Osteocyte (in vitro differentiated cells): ENCODE results near the gene APCDD1L. TPM values are rescaled to one million over a fixed set of nuclear protein-coding genes. Genes with fewer than 3 reads are reported as not detected.

Experiments used
- DNase-seq: peaks from one replicate; pipeline ENCODE4 v3.0.0; 2021; ENCODE audit warnings: mixed read lengths; ENCODE audit not compliant: unreplicated experiment; ENCODE audit errors: extremely low spot score
- H3K27ac Mint-ChIP-seq: one replicate; pipeline ENCODE4 v1.8.0; 2021; ENCODE audit warnings: mild to moderate bottlenecking, mixed read lengths; ENCODE audit not compliant: unreplicated experiment
- H3K27me3 Mint-ChIP-seq: one replicate; pipeline ENCODE4 v1.8.0; 2021; ENCODE audit warnings: mixed read lengths; ENCODE audit not compliant: unreplicated experiment
- H3K36me3 Mint-ChIP-seq: one replicate; pipeline ENCODE4 v1.8.0; 2021; ENCODE audit warnings: mixed read lengths; ENCODE audit not compliant: unreplicated experiment
- H3K4me1 Mint-ChIP-seq: one replicate; pipeline ENCODE4 v1.8.0; 2021; ENCODE audit warnings: mixed read lengths; ENCODE audit not compliant: unreplicated experiment
- H3K4me3 Mint-ChIP-seq: one replicate; pipeline ENCODE4 v1.8.0; 2021; ENCODE audit warnings: mild to moderate bottlenecking, moderate library complexity, mixed read lengths; ENCODE audit not compliant: unreplicated experiment
- H3K9me3 Mint-ChIP-seq: one replicate; pipeline ENCODE4 v1.8.0; 2021; ENCODE audit warnings: mixed read lengths; ENCODE audit not compliant: unreplicated experiment
- total RNA-seq: library from RNA; stranded (reverse); gene quantifications from 2 replicates; pipeline ENCODE4 v1.2.1, GENCODE V29; 2021
- TF ChIP-seq, protein P1 (sequence below): fragments of 200-600 bp; sonication (generic); IDR thresholded peaks from 2 replicates; pipeline ENCODE4 v1.5.0; 2021; ENCODE audit warnings: antibody characterized with exemption, mild to moderate bottlenecking, moderate library complexity

Gene APCDD1L
- total RNA-seq, 1 donor from 2014 or later = 3.1 TPM

DNA sequence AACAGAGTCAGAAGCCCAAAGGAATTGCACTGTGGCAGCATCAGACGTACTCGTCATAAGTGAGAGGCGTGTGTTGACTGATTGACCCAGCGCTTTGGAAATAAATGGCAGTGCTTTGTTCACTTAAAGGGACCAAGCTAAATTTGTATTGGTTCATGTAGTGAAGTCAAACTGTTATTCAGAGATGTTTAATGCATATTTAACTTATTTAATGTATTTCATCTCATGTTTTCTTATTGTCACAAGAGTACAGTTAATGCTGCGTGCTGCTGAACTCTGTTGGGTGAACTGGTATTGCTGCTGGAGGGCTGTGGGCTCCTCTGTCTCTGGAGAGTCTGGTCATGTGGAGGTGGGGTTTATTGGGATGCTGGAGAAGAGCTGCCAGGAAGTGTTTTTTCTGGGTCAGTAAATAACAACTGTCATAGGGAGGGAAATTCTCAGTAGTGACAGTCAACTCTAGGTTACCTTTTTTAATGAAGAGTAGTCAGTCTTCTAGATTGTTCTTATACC, 70.4 kb downstream of the APCDD1L start:
- no peaks in the 10 kb centered on the region for H3K4me1 Mint-ChIP-seq
- H3K27ac Mint-ChIP-seq = no peak overlapping the region
- H3K4me3 Mint-ChIP-seq = no peak overlapping the region
- TF ChIP-seq, protein P1, sequence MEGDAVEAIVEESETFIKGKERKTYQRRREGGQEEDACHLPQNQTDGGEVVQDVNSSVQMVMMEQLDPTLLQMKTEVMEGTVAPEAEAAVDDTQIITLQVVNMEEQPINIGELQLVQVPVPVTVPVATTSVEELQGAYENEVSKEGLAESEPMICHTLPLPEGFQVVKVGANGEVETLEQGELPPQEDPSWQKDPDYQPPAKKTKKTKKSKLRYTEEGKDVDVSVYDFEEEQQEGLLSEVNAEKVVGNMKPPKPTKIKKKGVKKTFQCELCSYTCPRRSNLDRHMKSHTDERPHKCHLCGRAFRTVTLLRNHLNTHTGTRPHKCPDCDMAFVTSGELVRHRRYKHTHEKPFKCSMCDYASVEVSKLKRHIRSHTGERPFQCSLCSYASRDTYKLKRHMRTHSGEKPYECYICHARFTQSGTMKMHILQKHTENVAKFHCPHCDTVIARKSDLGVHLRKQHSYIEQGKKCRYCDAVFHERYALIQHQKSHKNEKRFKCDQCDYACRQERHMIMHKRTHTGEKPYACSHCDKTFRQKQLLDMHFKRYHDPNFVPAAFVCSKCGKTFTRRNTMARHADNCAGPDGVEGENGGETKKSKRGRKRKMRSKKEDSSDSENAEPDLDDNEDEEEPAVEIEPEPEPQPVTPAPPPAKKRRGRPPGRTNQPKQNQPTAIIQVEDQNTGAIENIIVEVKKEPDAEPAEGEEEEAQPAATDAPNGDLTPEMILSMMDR = no peak
- no peaks in the 10 kb centered on the region for H3K9me3 Mint-ChIP-seq
- no peak for DNase-seq
- no peaks in the 10 kb centered on the region for H3K27me3 Mint-ChIP-seq
- H3K36me3 Mint-ChIP-seq = peaks cover 46% of the 10 kb centered on the region

DNA sequence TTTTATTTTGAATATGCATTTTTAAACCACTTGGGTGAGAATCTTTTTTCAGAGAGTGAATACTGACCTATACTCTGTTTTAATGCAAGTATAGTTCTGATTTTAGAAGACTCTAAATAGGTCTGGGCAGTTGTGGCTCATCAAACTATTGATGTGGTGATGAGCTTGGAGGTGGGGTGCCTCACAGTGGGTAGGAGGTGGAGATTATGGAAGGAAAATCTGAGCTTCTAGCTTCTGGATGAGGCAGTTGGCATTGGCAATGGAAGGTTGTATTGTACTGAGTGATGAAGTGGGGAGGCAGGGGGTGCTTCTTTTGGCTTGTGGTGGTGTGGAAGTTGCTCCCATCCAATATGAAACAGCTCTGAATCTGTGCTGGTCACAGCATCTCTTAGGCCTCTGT, 73.5 kb downstream of the APCDD1L start:
- Mint-ChIP-seq H3K27me3 (no peaks in the 10 kb centered on the region), H3K9me3 (no peaks in the 10 kb centered on the region), H3K27ac (no peak overlapping the region), H3K36me3 (peaks cover 49% of the 10 kb centered on the region), H3K4me3 (no peak overlapping the region), H3K4me1 (peaks cover 3% of the 10 kb centered on the region)
- TF ChIP-seq, protein P1 = no peak
- DNase-seq = no peak

DNA sequence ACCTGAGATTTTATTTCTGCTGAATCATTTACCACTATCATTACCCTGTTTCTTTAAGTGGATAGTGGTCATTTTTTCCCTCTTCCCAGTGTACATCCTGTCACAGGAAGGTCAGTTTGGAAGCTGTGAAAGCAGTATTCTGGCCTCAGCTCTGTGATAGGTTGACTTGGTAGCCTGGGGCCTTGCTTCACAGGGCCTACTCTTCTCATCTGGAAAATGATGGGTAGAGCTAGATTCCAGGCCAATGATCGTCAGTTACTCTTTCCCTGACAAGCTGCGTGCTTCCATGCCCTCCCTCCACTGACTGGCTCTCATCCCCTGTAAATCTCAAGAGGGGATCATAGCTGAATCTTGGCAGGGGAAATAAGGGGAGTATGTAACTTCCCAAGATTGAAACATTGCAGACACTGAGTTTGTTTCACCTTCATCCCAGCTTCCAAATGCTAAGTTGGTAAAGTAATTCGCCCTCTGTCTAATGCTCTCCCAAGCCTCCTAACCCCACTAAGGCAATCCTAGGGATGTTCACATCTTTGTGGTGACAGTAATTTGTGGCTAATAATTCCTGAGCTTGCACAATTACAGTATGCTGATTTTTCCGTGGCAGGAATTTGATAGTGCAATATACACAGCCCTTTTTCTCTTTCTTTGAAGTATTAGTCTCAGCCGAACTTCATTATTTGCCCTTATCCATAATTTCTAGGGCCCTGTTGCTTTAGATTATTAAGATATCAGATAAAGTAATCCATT, 75.0 kb downstream of the APCDD1L start:
- Mint-ChIP-seq H3K4me3 (no peak overlapping the region), H3K36me3 (peaks cover 43% of the 10 kb centered on the region), H3K27ac (peak overlapping the region; percentile 23), H3K9me3 (no peaks in the 10 kb centered on the region), H3K27me3 (no peaks in the 10 kb centered on the region), H3K4me1 (peaks cover 3% of the 10 kb centered on the region)
- TF ChIP-seq, protein P1 = no peak
- no peak for DNase-seq

DNA sequence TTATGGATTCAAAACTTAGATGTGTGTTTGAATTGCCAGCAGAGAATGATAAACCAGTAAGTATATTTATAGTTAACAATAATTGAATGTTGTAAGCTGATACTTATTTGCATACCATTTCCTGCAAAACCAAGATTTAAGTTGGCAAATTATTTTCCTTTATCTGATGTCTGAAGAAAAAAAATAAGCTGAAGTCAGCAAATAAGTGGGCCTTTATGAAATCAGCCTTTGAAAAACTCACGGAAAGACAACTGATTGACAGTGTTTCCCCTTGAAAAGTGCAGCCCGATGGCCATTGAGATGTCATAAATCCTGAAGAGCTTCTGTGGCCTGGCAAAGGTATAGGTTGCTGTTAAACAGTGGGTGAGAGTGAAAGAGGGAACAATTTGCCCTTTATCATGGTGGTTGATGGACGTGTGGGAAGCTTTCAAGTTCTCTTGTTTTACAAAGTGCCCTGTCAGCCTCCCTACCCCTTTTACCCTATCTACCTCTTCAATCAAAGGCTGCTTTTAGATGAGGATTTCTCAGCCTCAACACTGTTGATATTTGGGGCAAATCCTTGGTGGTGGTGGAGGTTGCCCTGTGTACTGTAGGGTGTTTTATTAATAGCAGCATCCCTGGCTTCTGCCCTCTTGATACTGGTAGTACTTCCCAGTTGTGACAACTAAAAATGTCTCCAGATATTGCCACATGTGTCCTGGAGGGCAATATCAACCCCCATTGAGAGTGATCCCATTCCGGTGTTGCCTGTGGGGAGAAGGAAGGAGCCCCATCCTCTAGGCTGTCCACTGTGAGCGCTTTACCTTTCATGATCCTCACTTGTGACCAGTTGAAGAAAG, 76.0 kb downstream of the APCDD1L start:
- Mint-ChIP-seq H3K27ac (peak overlapping the region; percentile 23), H3K27me3 (no peaks in the 10 kb centered on the region), H3K4me1 (peaks cover 3% of the 10 kb centered on the region), H3K4me3 (no peak overlapping the region), H3K9me3 (no peaks in the 10 kb centered on the region), H3K36me3 (peaks cover 34% of the 10 kb centered on the region)
- DNase-seq = no peak
- TF ChIP-seq, protein P1 = no peak
